Upper lobe of left lung (tissue), 6 donors: ENCODE results near the gene TUSC2. TPM values are rescaled to one million over a fixed set of nuclear protein-coding genes. Genes with fewer than 3 reads are reported as not detected.

Source experiments
- ATAC-seq, 2 donors: fragments of 200-7000 bp; cut with Tn5 transposase; one replicate each; pipeline ENCODE4 v1.9.1; 2022; ENCODE audit warnings: mild to moderate bottlenecking in 2 of 2, moderate library complexity in 2 of 2; ENCODE audit not compliant: low FRiP score in 2 of 2
- DNase-seq, 2 donors: peaks; one replicate each; pipeline ENCODE4 v3.0.0-alpha.2; 2019 to 2020
- H3K27ac ChIP-seq, 4 donors: fragments of 200-600 bp; sonication (generic); one replicate each; pipeline ENCODE4 v1.5.1; 2016 to 2019
- H3K27me3 ChIP-seq, 4 donors: fragments of 200-600 bp; sonication (generic); one replicate each; pipeline ENCODE4 v1.5.1; 2017 to 2019
- H3K36me3 ChIP-seq, 4 donors: fragments of 200-600 bp; sonication (generic); one replicate each; pipeline ENCODE4 v1.5.1; 2016 to 2019
- H3K4me1 ChIP-seq, 4 donors: fragments of 200-600 bp; sonication (generic); one replicate each; pipeline ENCODE4 v1.5.1; 2018 to 2019
- H3K4me3 ChIP-seq, 4 donors: fragments of 200-600 bp; sonication (generic); one replicate each; pipeline ENCODE4 v1.5.1; 2017 to 2019; ENCODE audit warnings: mild to moderate bottlenecking in 2 of 4, moderate library complexity in 1 of 4
- H3K9me3 ChIP-seq, 4 donors: fragments of 200-600 bp; sonication (generic); one replicate each; pipeline ENCODE4 v1.5.1; 2018 to 2019
- EP300 ChIP-seq, 4 donors: sonication (generic); formaldehyde crosslinking; IDR thresholded peaks; one replicate each; pipeline ENCODE4 v1.5.1; 2017; ENCODE audit warnings: antibody characterized with exemption in 4 of 4, control low read depth in 2 of 4
- POLR2A ChIP-seq, 4 donors: fragments of 450-650 bp; IDR thresholded peaks; one replicate each; pipeline ENCODE4 v1.5.1; 2016 to 2017; ENCODE audit warnings: antibody characterized with exemption in 4 of 4, mild to moderate bottlenecking in 2 of 4
- POLR2AphosphoS5 ChIP-seq, 2 donors: sonication (generic); formaldehyde crosslinking; IDR thresholded peaks; one replicate each; pipeline ENCODE4 v1.5.1; 2017; ENCODE audit warnings: antibody characterized with exemption in 2 of 2
- WGBS, 2 donors: methylation state at CpG; one replicate each; pipeline ENCODE4 v1.1.5; 2017 to 2018; 5-methylcytosine and 5-hydroxymethylcytosine counted together
- total RNA-seq, 6 donors: library from RNA; depleted of rRNA in 4 of 6; stranded (reverse); fragments of >200 nt in 4 of 6; gene quantifications; one replicate each; pipeline versions ENCODE4 v1.1.0 to v1.2.1, GENCODE V29; 2016 to 2021
- TF ChIP-seq, protein P1 (sequence below), 6 experiments: fragments of 450-650 bp in 4 of 6; fragments of 200-600 bp in 2 of 6; sonication (generic) in 2 of 6; IDR thresholded peaks; one replicate each; pipeline ENCODE4 v1.5.1; 2016 to 2019; ENCODE audit warnings: antibody characterized with exemption in 6 of 6
- donor health status: DM: no; HTN: no; CAD: no; lungs with moderate emphysema.
- donor health status: DM: no; HTN: yes; CAD: no; lungs with severe emphysema.

TUSC2 gene
- total RNA-seq, 6 donors from 2014 or later: 16.8 to 36.1 (median 25.0) TPM

GRCh38 chr3:50358355-50358910 is 30.4 kb upstream of the TUSC2 start:
- TF ChIP-seq POLR2A (IDR thresholded peaks at IDR 0.05) (no peak), EP300 (IDR thresholded peaks at IDR 0.05) (no peak), POLR2AphosphoS5 (IDR thresholded peaks at IDR 0.05) (no peak)
- TF ChIP-seq, protein P1, sequence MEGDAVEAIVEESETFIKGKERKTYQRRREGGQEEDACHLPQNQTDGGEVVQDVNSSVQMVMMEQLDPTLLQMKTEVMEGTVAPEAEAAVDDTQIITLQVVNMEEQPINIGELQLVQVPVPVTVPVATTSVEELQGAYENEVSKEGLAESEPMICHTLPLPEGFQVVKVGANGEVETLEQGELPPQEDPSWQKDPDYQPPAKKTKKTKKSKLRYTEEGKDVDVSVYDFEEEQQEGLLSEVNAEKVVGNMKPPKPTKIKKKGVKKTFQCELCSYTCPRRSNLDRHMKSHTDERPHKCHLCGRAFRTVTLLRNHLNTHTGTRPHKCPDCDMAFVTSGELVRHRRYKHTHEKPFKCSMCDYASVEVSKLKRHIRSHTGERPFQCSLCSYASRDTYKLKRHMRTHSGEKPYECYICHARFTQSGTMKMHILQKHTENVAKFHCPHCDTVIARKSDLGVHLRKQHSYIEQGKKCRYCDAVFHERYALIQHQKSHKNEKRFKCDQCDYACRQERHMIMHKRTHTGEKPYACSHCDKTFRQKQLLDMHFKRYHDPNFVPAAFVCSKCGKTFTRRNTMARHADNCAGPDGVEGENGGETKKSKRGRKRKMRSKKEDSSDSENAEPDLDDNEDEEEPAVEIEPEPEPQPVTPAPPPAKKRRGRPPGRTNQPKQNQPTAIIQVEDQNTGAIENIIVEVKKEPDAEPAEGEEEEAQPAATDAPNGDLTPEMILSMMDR (IDR thresholded peaks at IDR 0.05): no peak
- DNase-seq (peak in 1 of 2 donors; percentile 81), ATAC-seq (no peak)
- Histone ChIP-seq H3K36me3 (peaks cover 18 to 34% (median 23%) of the 10 kb centered on the region in 4 donors), H3K4me1 (peaks cover 36 to 50% (median 37%) of the 10 kb centered on the region in 4 donors), H3K9me3 (no peaks in the 10 kb centered on the region), H3K27ac (peak overlapping the region; percentile 81 to 93 (median 88)), H3K4me3 (peak overlapping the region; percentile 68 to 80 (median 74)), H3K27me3 (no peaks in the 10 kb centered on the region)
- 36 to 39% methylated on average over 10 to 24 of the region's 24 CpGs for WGBS, 2 donors

- H3K4me3 ChIP-seq: peak overlapping the region in 3 of 4 donors; percentile 68 to 79 (median 70)
- H3K9me3 ChIP-seq: no peaks in the 10 kb centered on the region
- no peak for TF ChIP-seq EP300 (IDR thresholded peaks at IDR 0.05)
- no peak for TF ChIP-seq POLR2A (IDR thresholded peaks at IDR 0.05)
- peaks cover 21 to 43% (median 30%) of the 10 kb centered on the region in 4 donors for H3K36me3 ChIP-seq
- no peaks in the 10 kb centered on the region for H3K27me3 ChIP-seq
- DNase-seq (no peak), ATAC-seq (no peak)
- H3K27ac ChIP-seq: peak overlapping the region; percentile 11 to 90 (median 54)
- 79% methylated on average over 1 of the region's 1 CpG; no CpG with 5 or more reads in 1 of the 2 donors for WGBS, 2 donors
- peaks cover 36 to 57% (median 37%) of the 10 kb centered on the region in 4 donors for H3K4me1 ChIP-seq
Observed at GRCh38 chr3:50357481-50357880, 29.5 kb upstream of the TUSC2 start.

- WGBS, 2 donors: 38 to 42% methylated on average over 4 to 5 of the region's 5 CpGs
- ATAC-seq: no peak
- DNase-seq: peak in 1 of 2 donors; percentile 64
- Histone ChIP-seq H3K4me3 (peak overlapping the region in 3 of 4 donors; percentile 8 to 70 (median 13)), H3K9me3 (no peaks in the 10 kb centered on the region), H3K36me3 (peaks cover 21 to 44% (median 30%) of the 10 kb centered on the region in 4 donors), H3K4me1 (peaks cover 40 to 67% (median 42%) of the 10 kb centered on the region in 4 donors), H3K27me3 (no peaks in the 10 kb centered on the region), H3K27ac (peak overlapping the region in 3 of 4 donors; percentile 22 to 90 (median 32))
- TF ChIP-seq POLR2AphosphoS5 (IDR thresholded peaks at IDR 0.05): no peak
- TF ChIP-seq, protein P1 (IDR thresholded peaks at IDR 0.05): no peak
- TF ChIP-seq POLR2A (IDR thresholded peaks at IDR 0.05): no peak
- no peak for TF ChIP-seq EP300 (IDR thresholded peaks at IDR 0.05)
Observed at GRCh38 chr3:50356553-50356952, 28.5 kb upstream of the TUSC2 start.

- 68 to 77% methylated on average over 4 to 5 of the region's 5 CpGs for WGBS, 2 donors
- Histone ChIP-seq H3K36me3 (peaks cover 21 to 44% (median 30%) of the 10 kb centered on the region in 4 donors), H3K4me3 (peak overlapping the region in 2 of 4 donors; percentile 8 to 70), H3K9me3 (no peaks in the 10 kb centered on the region), H3K4me1 (peaks cover 46 to 72% (median 48%) of the 10 kb centered on the region in 4 donors), H3K27ac (peak overlapping the region in 3 of 4 donors; percentile 22 to 90 (median 32)), H3K27me3 (no peaks in the 10 kb centered on the region)
- DNase-seq (no peak), ATAC-seq (no peak)
- TF ChIP-seq POLR2AphosphoS5 (IDR thresholded peaks at IDR 0.05): no peak
- TF ChIP-seq EP300 (IDR thresholded peaks at IDR 0.05): no peak
- TF ChIP-seq, protein P1 (IDR thresholded peaks at IDR 0.05): no peak
- no peak for TF ChIP-seq POLR2A (IDR thresholded peaks at IDR 0.05)
Observed at GRCh38 chr3:50355829-50356552, 28.0 kb upstream of the TUSC2 start.

DNA sequence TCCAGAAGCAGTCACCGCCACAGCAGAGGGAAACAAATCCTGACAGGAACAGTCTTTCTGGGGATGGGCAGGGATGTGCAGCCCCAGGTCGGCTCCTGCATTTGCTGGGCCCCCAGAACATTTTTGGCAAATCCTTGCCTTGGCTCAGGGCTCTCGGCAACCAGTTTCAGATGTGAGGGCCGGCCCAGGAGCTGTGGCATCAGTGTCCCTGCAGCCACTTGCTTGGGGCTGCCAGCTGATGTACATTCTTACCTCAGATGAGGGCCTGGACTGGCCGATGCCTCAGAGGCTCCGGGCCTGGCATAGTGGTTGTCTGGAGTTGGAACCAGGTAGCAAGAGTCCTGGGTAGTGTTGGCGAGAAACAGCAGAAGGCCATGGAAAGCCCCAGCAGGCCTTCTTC is 26.8 kb upstream of the TUSC2 start:
- no peaks in the 10 kb centered on the region for H3K27me3 ChIP-seq
- peaks cover 21 to 44% (median 30%) of the 10 kb centered on the region in 4 donors for H3K36me3 ChIP-seq
- TF ChIP-seq, protein P1 (IDR thresholded peaks at IDR 0.05): no peak
- TF ChIP-seq POLR2AphosphoS5 (IDR thresholded peaks at IDR 0.05) (no peak), POLR2A (IDR thresholded peaks at IDR 0.05) (no peak), EP300 (IDR thresholded peaks at IDR 0.05) (no peak)
- WGBS, 2 donors: 96 to 100% methylated on average over 1 to 7 of the region's 7 CpGs
- peaks cover 50 to 78% (median 52%) of the 10 kb centered on the region in 4 donors for H3K4me1 ChIP-seq
- DNase-seq (no peak), ATAC-seq (no peak)
- no peak overlapping the region for H3K4me3 ChIP-seq
- no peaks in the 10 kb centered on the region for H3K9me3 ChIP-seq
- H3K27ac ChIP-seq: no peak overlapping the region
